VCaP (cell line): ENCODE results near the gene FSD1L.

Source experiments
- H3K27ac ChIP-seq: fragments of 450-650 bp; 2 replicates; pipeline ENCODE4 v1.5.1; 2017
- CTCF ChIP-seq: fragments of 450-650 bp; conservative IDR thresholded peaks from 2 replicates; pipeline ENCODE4 v1.5.1; 2017; ENCODE audit warnings: mild to moderate bottlenecking, moderate library complexity

Gene FSD1L

DNA sequence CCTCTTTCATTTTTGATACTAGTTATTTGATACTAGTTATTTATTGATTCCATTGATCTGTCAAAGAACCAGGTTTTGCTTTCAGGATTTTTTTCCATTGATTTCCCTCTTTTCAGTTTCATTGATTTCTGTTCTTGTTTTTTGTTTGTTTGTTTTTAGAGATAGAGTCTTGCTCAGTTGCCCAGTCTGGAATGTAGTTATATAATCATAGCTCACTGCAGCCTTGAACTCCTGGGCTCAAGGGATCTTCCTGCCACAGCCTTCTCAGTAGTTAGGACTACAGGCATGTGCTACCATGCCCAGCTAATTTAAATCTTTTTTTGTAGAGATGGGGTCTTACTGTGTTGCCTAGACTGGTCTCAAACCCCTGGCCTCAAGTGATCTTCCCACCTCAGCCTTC, 49.9 kb downstream of the FSD1L start:
- no peak for TF ChIP-seq CTCF
- no peak overlapping the region for H3K27ac ChIP-seq

- no peak overlapping the region for H3K27ac ChIP-seq
- no peak for TF ChIP-seq CTCF
Measured at GRCh38 chr9:105500108-105500766, 52.4 kb downstream of the FSD1L start.

DNA sequence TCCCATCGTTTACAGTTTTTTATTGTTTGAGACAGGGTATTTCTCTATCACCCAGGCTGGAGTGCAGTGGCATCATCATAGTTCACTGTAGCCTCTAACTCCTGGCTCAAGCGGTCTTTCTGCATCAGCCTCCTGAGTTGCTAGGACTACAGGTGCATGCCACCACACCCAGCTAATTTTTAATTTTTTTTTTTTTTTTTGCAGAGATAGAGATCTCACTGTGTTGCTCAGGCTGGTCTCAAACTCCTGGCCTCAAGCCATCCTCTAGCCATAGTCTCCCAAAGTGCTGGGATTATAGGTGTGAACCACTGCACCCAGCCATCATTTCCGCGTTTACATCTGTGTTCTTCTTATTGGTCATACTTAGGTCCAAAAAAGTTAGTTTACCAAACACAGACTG, 53.6 kb downstream of the FSD1L start:
- TF ChIP-seq CTCF, result no peak
- no peak overlapping the region for H3K27ac ChIP-seq

- H3K27ac ChIP-seq, result no peak overlapping the region
- no peak for TF ChIP-seq CTCF
Measured at GRCh38 chr9:105502276-105502675, 54.4 kb downstream of the FSD1L start.

- TF ChIP-seq CTCF, result no peak
- H3K27ac ChIP-seq, result no peak overlapping the region
Measured at GRCh38 chr9:105503881-105504280, 56.0 kb downstream of the FSD1L start.

DNA sequence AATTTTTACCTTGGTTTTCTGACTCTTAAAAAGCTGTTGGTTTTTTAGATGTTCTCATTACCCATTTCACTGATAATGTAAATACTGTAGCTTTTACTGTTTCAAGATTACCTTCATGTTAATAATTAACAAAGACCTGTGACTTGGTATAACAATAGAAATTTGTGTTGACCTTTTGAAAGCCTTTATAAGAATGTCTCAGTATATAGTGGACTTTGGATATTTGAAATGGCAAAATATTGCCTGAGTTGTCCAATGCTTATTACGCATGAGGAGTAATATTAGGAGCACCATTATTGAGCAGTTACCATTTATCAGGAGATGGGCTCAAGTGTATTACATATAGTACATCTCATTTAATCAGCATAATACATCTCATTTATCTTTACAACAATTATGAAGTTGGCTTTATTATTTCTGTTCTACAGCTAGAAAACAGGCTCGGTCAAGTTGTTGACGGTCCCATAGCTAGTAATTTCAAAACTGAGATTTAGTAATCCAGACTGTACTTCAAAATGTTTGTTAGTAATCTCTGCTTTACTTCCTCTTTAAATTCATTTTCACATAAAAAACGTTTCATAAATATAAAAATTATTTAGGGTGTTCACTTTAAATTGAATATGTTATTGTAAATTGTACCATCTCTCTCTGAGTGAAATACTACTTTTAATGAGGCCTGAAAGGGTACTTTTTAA, 59.4 kb downstream of the FSD1L start:
- H3K27ac ChIP-seq, result no peak overlapping the region
- no peak for TF ChIP-seq CTCF

DNA sequence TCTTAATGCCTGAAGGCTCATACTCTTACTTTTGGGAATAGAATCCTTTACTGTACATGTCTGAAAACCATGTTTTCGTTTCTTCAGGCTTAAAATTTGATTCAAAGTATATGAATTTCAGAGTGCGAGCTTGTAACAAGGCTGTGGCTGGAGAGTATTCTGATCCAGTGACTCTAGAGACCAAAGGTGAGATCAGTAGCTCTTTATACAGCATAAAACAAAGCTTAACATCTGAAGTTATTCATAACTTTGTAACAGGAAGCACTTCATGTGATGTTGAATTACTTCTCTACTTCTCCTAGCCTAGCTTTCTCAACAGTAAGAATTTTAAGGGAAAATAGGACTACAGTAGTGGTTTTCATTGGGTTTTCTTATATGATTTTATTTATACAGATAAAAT, 60.7 kb downstream of the FSD1L start:
- no peak overlapping the region for H3K27ac ChIP-seq
- TF ChIP-seq CTCF, result no peak
